ENCODE measurements around the gene PRKCH. TPM values are rescaled to one million over a fixed set of nuclear protein-coding genes. Genes with fewer than 3 reads are reported as not detected.

Gene PRKCH
- total and polyA plus RNA-seq, 2 of the 13 experiments (the other 11 are each of a cell fraction or from before 2014, with no cell fraction given) = 0.48 to 1.3 TPM

GRCh38 chr14:61472801-61473376, 151.5 kb downstream of the PRKCH start (continued):
- TF ChIP-seq POGZ (CRISPR knock-in tag; IDR thresholded peaks at IDR 0.05) (no peak), ZNF614 (CRISPR knock-in tag; IDR thresholded peaks at IDR 0.05; ENCODE audit: borderline replicate concordance) (no peak), ZNF557 (CRISPR knock-in tag; IDR thresholded peaks at IDR 0.05) (no peak)

- in situ Hi-C loops (cut with HindIII; ENCODE audit: extremely low pct_ligation_motif_present, low pct_unique_long_range_greater_than_20kb) (loop anchor here (5.0 to 10.0 kb wide), 2 partner anchors 61 to 88 kb away; no protein-coding TSS in a partner anchor), intact Hi-C loops (cut with micrococcal nuclease; ENCODE audit: unreplicated experiment) (no loop called here)
- no peak overlapping the region for H2AFZ ChIP-seq (ENCODE audit: low read length)
- ChIA-PET CTCF (ENCODE audit: low intra/inter-chr PET ratio, low total read pairs) (no interaction called here), POLR2A (no interaction called here)
- no peaks in the 10 kb centered on the region for H3K27me3 ChIP-seq (ENCODE audit: control insufficient read depth in 1 of 2, insufficient read depth in 2 of 2, low read length in 2 of 2)
- no peak overlapping the region for H3K27ac ChIP-seq (ENCODE audit: extremely low read length, insufficient read depth, low read length)
- no peak for DNase-seq (ENCODE audit: low spot score)
- 4% methylated on average over 1 of the region's 1 CpG for WGBS (ENCODE audit: low lambda C conversion rate)
- no peak overlapping the region for H3K4me3 ChIP-seq (replicated peaks in 1 of 3; ENCODE audit: insufficient read depth in 1 of 3, low read depth in 2 of 3, low read length in 3 of 3)
- TF ChIP-seq NCOA5 (CRISPR knock-in tag; IDR thresholded peaks at IDR 0.05) (no peak), CENPX (CRISPR knock-in tag; IDR thresholded peaks at IDR 0.05) (no peak), ZBTB8A (CRISPR knock-in tag; IDR thresholded peaks at IDR 0.05; ENCODE audit: borderline replicate concordance, low read depth) (no peak), ZNF484 (CRISPR knock-in tag; IDR thresholded peaks at IDR 0.05; ENCODE audit: borderline replicate concordance, low read depth) (no peak), ZXDC (CRISPR knock-in tag; IDR thresholded peaks at IDR 0.05) (no peak), ZFP36L1 (CRISPR knock-in tag; IDR thresholded peaks at IDR 0.05) (no peak), THAP8 (CRISPR knock-in tag; IDR thresholded peaks at IDR 0.05; ENCODE audit: borderline replicate concordance) (no peak), ZNF20 (CRISPR knock-in tag; IDR thresholded peaks at IDR 0.05) (no peak)
- no peaks in the 10 kb centered on the region for H3K9me3 ChIP-seq (ENCODE audit: low read length)
- no peak for FAIRE-seq
- BruUV-seq (replicated peaks) = no TSS peak
- H3K79me2 ChIP-seq (ENCODE audit: insufficient read depth, low read length) = no peaks in the 10 kb centered on the region
- H3K36me3 ChIP-seq (replicated peaks in 1 of 2; ENCODE audit: control insufficient read depth in 1 of 2, insufficient read depth in 2 of 2, low read length in 2 of 2) = no peaks in the 10 kb centered on the region
- H3K4me2 ChIP-seq (ENCODE audit: low read depth, low read length) = no peak overlapping the region
- no peaks in the 10 kb centered on the region for H4K20me1 ChIP-seq (ENCODE audit: insufficient read depth, low read length)
- no peak overlapping the region for H3K9ac ChIP-seq (ENCODE audit: insufficient read depth, low read depth, low read length)
- no peak for ATAC-seq
- H3K4me1 ChIP-seq (ENCODE audit: insufficient read depth, low read length) = peaks cover 47% of the 10 kb centered on the region
These were observed 152.6 kb downstream of the PRKCH start for GRCh38 chr14:61474015-61474414.
